PC-3 (cell line): ENCODE data around the gene SLC35E2B.
"Not testable (repeated sequence)": the region's sequence is repeated elsewhere in the genome, so short reads cannot be mapped to it uniquely, and the experiment has no call there.

ENCODE experiments used
- EZH2 ChIP-seq: fragments of 300-600 bp; sonication (generic); IDR thresholded peaks from one replicate; pipeline ENCODE4 v1.6.1; 2017; ENCODE audit warnings: antibody characterized with exemption, mild to moderate bottlenecking, low read length; ENCODE audit not compliant: unreplicated experiment
- TF ChIP-seq, protein P1 (sequence below): fragments of 300-600 bp; sonication (generic); conservative IDR thresholded peaks from 2 replicates; pipeline ENCODE4 v1.5.1; 2017; ENCODE audit warnings: antibody characterized with exemption, low read depth, mild to moderate bottlenecking, low read length

DNA sequence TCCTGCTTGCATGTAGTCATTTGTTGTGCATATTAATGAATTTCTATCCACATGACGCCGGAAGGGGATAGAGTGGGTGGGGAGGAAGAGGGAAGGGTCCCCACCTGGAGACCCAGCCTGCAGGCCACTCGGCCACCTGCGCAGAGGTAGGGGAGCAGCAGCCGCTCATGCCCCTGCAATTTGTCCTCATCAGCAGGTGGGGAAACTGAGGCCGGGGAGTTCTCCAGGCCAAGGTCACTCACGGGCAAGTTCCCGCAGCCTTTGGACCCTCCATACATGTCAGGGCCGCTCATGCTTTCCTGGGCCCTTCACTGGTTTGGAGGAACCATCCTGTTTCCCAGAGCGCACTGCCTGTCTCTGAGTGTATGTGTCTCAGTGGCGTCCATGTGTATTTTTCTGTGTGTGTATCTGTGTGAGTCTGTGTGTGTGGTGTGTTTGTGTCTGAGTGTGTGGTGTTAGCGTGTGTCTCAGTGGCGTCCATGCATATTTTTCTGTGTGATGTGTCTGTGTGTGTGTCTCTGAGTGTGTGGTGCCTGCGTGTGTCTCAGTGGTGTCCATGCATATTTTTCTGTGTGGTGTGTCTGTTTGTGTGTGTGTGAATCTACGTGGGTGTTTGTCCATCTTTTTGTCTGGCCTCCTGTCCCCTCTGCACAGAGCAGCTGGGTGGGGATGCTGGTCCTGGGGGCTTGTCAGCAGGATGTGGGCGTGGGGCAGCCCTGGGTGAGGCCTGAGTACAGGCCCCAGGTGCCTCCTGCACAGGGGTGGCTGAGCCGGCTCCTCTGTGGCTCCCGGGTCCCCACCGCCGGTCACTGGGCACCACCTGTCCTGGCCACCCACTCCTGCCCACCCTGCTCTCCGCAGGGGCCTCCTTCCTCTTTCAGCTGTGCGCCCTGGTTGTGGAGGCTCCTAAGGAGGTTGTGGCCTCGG lies 4.1 kb upstream of the SLC35E2B start:
- TF ChIP-seq, protein P1, sequence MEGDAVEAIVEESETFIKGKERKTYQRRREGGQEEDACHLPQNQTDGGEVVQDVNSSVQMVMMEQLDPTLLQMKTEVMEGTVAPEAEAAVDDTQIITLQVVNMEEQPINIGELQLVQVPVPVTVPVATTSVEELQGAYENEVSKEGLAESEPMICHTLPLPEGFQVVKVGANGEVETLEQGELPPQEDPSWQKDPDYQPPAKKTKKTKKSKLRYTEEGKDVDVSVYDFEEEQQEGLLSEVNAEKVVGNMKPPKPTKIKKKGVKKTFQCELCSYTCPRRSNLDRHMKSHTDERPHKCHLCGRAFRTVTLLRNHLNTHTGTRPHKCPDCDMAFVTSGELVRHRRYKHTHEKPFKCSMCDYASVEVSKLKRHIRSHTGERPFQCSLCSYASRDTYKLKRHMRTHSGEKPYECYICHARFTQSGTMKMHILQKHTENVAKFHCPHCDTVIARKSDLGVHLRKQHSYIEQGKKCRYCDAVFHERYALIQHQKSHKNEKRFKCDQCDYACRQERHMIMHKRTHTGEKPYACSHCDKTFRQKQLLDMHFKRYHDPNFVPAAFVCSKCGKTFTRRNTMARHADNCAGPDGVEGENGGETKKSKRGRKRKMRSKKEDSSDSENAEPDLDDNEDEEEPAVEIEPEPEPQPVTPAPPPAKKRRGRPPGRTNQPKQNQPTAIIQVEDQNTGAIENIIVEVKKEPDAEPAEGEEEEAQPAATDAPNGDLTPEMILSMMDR = not testable (repeated sequence)
- TF ChIP-seq EZH2 = not testable (repeated sequence)
